A172 (cell line): Measurements from ENCODE around the gene ETDC. TPM values are rescaled to one million over a fixed set of nuclear protein-coding genes. Genes with fewer than 3 reads are reported as not detected.
A peak's percentile ranks its signal among the peaks of the same experiment; 100 is the strongest.
"Not testable (repeated sequence)": the region's sequence is repeated elsewhere in the genome, so short reads cannot be mapped to it uniquely, and the experiment has no call there.

Source experiments
- DNase-seq: peaks from one replicate; pipeline ENCODE4 v3.0.0-alpha.2; 2015; ENCODE audit warnings: low spot score
- total RNA-seq: library from RNA; depleted of rRNA; stranded (reverse); fragments of >200 nt; shearing (Covaris generic); gene quantifications from 2 replicates; pipeline ENCODE4 v1.2.3, GENCODE V29; 2014; rRNA removed

Gene ETDC
- total RNA-seq = not detected in 2 replicates

GRCh38 chrX:135309430-135309923, at the start of gene ETDC:
TSS of gene ETDC (plus strand) at chrX:135309480. CDS start at chrX:135309480, 0 bp downstream.
- no peak for DNase-seq

- not testable (repeated sequence) for DNase-seq
Observed at GRCh38 chrX:135260976-135261375, 48.3 kb upstream of the ETDC start.

GRCh38 chrX:135263376-135263775, 45.9 kb upstream of the ETDC start:
- DNase-seq = not testable (repeated sequence)

DNA sequence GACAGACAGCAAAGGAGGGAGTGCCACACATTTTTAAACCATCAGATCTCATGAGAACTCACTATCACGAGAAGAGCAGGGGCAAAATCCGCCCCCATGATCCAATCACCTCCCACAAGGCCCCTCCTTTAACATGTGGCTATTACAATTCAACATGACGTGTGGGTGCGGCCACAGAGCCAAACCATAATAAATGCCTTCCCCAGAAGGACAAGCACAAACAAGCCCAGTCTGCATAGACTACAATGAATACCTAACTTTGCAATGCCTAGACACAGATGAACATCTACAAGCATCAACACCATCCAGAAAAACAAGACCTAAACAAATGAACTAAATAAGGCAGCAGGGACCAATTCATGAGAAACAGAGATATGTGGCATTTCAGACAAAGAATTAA, 45.1 kb upstream of the ETDC start:
- DNase-seq = no peak

GRCh38 chrX:135273162-135273561, 36.1 kb upstream of the ETDC start:
- no peak for DNase-seq

- no peak for DNase-seq
Observed at GRCh38 chrX:135275973-135276372, 33.3 kb upstream of the ETDC start.

DNA sequence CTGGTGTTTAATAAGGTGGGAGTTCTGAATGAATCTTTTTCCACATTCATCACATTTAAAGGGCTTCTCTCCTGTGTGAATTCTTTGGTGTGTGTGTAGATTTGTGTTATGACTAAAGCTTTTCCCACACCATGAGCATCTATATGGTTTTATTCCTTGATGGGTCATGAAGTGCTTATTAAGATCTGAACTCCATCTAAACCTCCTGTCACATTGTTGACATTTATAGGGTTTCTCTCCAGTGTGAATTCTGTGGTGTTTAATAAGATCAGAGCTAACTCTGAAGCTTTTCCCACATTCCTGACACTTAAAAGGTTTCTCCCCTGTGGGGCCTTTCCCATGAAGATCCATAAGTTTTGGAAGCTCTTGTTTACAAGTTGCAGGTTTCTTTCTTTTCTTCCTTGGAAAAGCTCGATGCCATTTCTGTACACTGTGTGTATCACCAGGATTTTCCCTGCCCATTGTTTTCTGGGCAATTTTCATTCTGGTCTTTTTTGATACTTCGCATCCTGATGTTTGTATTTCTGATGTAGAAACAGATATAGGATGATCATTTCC, 21.9 kb upstream of the ETDC start:
- no peak for DNase-seq

- no peak for DNase-seq
Observed at GRCh38 chrX:135295238-135295943, 13.9 kb upstream of the ETDC start.

GRCh38 chrX:135295944-135296305, 13.4 kb upstream of the ETDC start:
- no peak for DNase-seq

GRCh38 chrX:135302269-135302873, 6.9 kb upstream of the ETDC start:
- no peak for DNase-seq

GRCh38 chrX:135304741-135305140, 4.5 kb upstream of the ETDC start:
- no peak for DNase-seq

- no peak for DNase-seq
Observed at GRCh38 chrX:135307171-135307570, 2.1 kb upstream of the ETDC start.

DNA sequence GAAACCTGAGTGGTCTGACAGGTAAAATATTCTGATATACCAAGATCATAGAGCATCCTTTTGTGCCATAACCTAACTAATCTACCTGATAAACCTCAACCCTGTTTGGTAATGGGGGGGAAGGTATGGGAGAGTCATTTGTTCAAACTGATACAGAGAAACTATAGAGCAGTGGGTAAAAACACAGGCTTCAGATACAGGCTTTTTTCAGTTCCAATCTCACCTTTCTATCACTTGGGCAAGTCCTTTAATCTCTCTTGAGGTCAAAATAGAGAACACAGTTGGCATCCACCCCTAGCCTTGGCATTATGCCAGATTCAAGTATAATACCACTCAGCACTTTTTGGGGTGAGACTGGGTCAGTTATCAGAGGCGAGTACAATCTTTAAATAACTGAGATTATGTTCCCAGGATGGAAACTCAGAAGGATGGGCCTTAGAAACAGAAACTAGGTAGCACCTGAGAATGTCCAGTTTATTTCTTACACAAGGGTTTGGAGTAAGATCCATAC, 880 bp upstream of the ETDC start:
- no peak for DNase-seq

DNA sequence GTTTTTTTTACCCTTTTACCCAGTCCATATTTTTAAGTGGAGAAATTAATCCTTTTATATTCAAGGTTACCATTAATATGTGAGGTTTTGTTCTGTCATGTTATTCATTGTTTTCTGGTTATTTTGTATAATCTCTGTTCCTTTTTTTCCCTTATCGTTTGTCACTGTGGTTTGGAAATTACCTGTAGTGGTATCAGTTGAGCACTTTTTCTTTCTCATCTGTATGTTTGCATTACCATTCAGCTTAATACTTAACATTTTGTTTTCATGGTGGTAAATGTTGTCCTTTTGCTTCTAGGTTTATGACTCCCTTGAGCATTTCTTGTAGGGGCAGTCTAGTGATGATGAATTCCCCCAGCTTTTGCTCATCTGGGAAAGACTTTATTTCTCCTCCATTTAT, 6.6 kb downstream of the ETDC start:
- no peak for DNase-seq

- no peak for DNase-seq
Observed at GRCh38 chrX:135324463-135324862, 15.2 kb downstream of the ETDC start.

GRCh38 chrX:135325036-135325818, 15.9 kb downstream of the ETDC start:
- not testable (repeated sequence) for DNase-seq

DNA sequence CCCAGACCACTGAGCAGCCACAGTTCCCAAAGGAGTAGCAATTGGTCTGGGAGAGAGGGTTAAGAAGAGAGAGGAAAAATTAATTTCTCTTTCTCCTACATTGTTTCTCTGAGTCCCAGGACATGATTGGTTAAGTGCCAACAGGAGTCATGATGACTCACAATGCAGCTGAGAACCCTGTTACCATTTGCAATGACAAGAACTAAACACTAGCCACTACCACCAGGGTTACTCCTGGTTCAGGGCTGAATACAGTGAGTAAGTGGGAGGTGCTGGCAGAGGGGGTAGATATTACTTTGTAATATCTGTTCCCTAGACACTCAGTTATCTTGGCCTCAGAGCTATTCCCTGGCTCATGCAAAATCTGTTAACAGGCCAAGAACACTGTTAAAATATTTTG, 18.0 kb downstream of the ETDC start:
- DNase-seq = peak; percentile 49

DNA sequence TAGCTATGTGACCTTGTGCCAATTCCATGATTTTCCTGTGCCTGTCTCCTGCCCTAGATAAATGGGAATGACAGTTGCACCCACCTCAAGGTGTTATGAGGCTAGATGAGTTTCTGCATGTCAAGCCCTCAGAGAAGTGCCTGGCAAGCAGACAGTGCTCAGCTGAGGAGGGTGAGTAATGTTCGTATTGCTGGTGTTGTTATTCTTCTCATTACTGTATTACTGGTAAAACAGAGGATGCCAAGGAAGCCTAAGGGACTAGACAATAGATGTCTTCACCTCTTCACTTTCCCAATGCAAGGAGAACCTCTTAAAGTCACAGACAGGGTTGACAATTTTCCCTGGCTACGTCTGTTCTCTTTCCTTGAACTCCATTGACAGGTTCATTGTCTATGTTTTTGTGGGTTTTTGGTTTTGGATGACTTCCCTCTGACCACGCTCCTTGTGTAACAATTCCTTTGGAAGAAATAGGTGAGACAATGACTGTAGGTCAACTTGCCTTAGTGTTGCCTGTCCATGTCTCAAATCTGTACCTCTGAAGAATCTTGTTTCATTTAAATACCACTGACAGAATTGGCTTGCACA, 19.2 kb downstream of the ETDC start:
- no peak for DNase-seq

GRCh38 chrX:135330706-135331105, 21.4 kb downstream of the ETDC start:
- DNase-seq = no peak

- DNase-seq = no peak
Observed at GRCh38 chrX:135331525-135331924, 22.2 kb downstream of the ETDC start.

DNA sequence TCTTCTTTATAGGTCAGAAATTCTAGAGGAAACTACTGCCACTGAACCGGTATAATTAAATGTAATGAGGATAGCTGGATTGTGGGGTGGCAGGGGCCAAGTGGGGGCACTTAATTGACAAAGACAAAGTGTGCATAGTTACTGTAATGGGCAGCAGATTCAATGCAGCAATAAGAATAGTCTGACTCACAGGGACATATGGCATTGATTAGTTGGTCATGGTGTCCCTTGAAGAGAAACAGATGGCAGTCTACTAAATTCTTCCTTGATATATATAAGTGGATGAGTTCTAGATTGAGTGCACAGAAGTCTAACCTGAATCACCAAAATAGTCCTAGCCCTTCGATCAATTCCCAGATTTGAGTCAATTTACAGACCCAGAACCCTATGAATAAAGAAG, 31.6 kb downstream of the ETDC start:
- DNase-seq = no peak

DNA sequence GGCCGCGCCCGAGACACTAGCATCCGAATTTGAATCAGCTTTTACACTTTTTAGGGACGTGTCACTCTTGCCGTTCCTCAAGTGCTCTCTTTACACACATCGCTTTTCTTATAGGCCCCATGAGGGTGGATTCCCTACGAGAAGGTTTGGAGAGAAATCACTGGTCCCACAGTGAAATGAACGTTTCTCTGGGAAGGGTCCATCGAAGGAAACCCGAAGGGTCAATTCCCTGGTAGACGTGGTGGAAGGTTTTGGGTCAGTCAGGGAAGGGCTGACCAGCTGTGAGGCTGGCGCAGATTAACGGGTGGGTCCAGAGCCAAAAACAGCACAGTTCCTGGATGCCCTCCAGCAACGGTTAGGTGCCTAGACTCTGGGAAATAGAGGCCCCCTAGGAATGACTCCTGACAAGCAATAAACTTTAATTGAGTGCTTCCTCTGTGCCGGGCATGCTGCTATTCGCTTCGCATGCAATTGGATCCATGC, 35.9 kb downstream of the ETDC start:
- DNase-seq = peak; percentile 4
